Endothelial cell of umbilical vein (primary cell): ENCODE data around the gene IRAK1BP1. TPM values are rescaled to one million over a fixed set of nuclear protein-coding genes. Genes with fewer than 3 reads are reported as not detected.
"Not testable (repeated sequence)": the region's sequence is repeated elsewhere in the genome, so short reads cannot be mapped to it uniquely, and the experiment has no call there.

ENCODE experiments used
- BruUV-seq: library from RNA; stranded (reverse); fragments of 400-500 nt; replicated peaks from 2 replicates; lab custom pipeline; 2021; lab: Mats Ljungman, UMichigan
- CTCF ChIA-PET: fragments of 300-600, 350-600 bp; sonication (Branson Sonifier 250); formaldehyde crosslinking; loops from one replicate; lab custom pipeline; 2021; ENCODE audit warnings: antibody characterized with exemption, inconsistent platforms; lab: Charles Lee
- POLR2A ChIA-PET: fragments of 300-600, 350-600 bp; sonication (Branson Sonifier 250); formaldehyde crosslinking; loops from one replicate; lab custom pipeline; 2021; ENCODE audit warnings: antibody characterized with exemption, inconsistent platforms; lab: Charles Lee
- DNase-seq: peaks from one replicate; pipeline ENCODE4 v3.0.0-alpha.2; 2011; ENCODE audit warnings: low read depth, low spot score
- FAIRE-seq: peaks from 2 replicates; lab custom pipeline; 2011; peaks lifted over from hg19 to GRCh38; lab: Jason Lieb, UNC
- H2AFZ ChIP-seq: 2 replicates; pipeline ENCODE4 v1.6.0; 2012; ENCODE audit warnings: low read depth, low read length, control low read depth, inconsistent platforms
- H3K27ac ChIP-seq: 2 replicates; pipeline ENCODE4 v1.5.1; 2011; ENCODE audit warnings: low read depth, mild to moderate bottlenecking, control low read depth, low read length, moderate library complexity; ENCODE audit not compliant: insufficient read depth
- H3K27me3 ChIP-seq, 2 experiments: 2 replicates each; pipeline versions ENCODE4 v1.6.0 to v1.6.1; 2011; ENCODE audit warnings: low read length in 2 of 2, mixed read lengths in 1 of 2; ENCODE audit not compliant: control insufficient read depth in 2 of 2, insufficient read depth in 2 of 2
- H3K36me3 ChIP-seq, 2 experiments: 2 replicates in 1 of 2; 3 replicates in 1 of 2; pipeline ENCODE4 v1.5.1; 2011; ENCODE audit warnings: low read length in 2 of 2, mild to moderate bottlenecking in 1 of 2, moderate library complexity in 1 of 2; ENCODE audit not compliant: control insufficient read depth in 2 of 2, insufficient read depth in 2 of 2; ENCODE audit errors: extremely low read depth in 1 of 2
- H3K4me1 ChIP-seq: 3 replicates; pipeline ENCODE4 v1.5.1; 2011; ENCODE audit warnings: mild to moderate bottlenecking, low read length; ENCODE audit not compliant: control insufficient read depth, insufficient read depth; ENCODE audit errors: extremely low read depth
- H3K4me2 ChIP-seq: 2 replicates; pipeline ENCODE4 v1.6.1; 2011; ENCODE audit warnings: low read length, control low read depth, mixed read lengths; ENCODE audit not compliant: insufficient read depth
- H3K4me3 ChIP-seq, 3 experiments: fragments of 200-600 bp in 1 of 3; sonication (generic), shearing (Covaris generic) in 1 of 3; replicated peaks in 1 of 3; 2 replicates each; pipeline ENCODE4 v1.5.1; 2011 to 2016; ENCODE audit warnings: control low read depth in 3 of 3, low read length in 3 of 3, mild to moderate bottlenecking in 2 of 3, inconsistent platforms in 1 of 3, low read depth in 1 of 3, moderate library complexity in 1 of 3; ENCODE audit not compliant: insufficient read depth in 1 of 3
- H3K79me2 ChIP-seq: 2 replicates; pipeline ENCODE4 v1.6.0; 2012; ENCODE audit warnings: low read length, inconsistent platforms; ENCODE audit not compliant: control insufficient read depth, insufficient read depth
- H3K9ac ChIP-seq: replicated peaks from 2 replicates; pipeline ENCODE3; 2011; ENCODE audit warnings: low read length, control low read depth; ENCODE audit not compliant: insufficient read depth; ENCODE audit errors: extremely low read depth
- H3K9me1 ChIP-seq: replicated peaks from 3 replicates; pipeline ENCODE4 v1.6.0; 2011; ENCODE audit warnings: mild to moderate bottlenecking, low read length; ENCODE audit not compliant: control insufficient read depth, insufficient read depth; ENCODE audit errors: extremely low read depth
- H3K9me3 ChIP-seq: replicated peaks from 2 replicates; pipeline ENCODE4 v1.5.1; 2012; ENCODE audit warnings: low read length, inconsistent platforms; ENCODE audit not compliant: control insufficient read depth, insufficient read depth
- H4K20me1 ChIP-seq: replicated peaks from 2 replicates; pipeline ENCODE3; 2011; ENCODE audit warnings: mild to moderate bottlenecking, low read length; ENCODE audit not compliant: control insufficient read depth, insufficient read depth; ENCODE audit errors: extremely low read depth
- EZH2 ChIP-seq: IDR thresholded peaks from 2 replicates; pipeline ENCODE4 v1.6.1; 2012; ENCODE audit warnings: borderline replicate concordance, low read depth, mild to moderate bottlenecking, moderate library complexity, low read length, inconsistent platforms; ENCODE audit not compliant: severe bottlenecking
- FOS ChIP-seq: IDR thresholded peaks from 2 replicates; pipeline ENCODE4 v1.6.1; 2011; ENCODE audit warnings: mild to moderate bottlenecking, low read length, moderate library complexity, borderline replicate concordance; ENCODE audit not compliant: insufficient read depth
- GATA2 ChIP-seq: IDR thresholded peaks from 2 replicates; pipeline ENCODE4 v1.7.0; 2011; ENCODE audit warnings: low read depth, mild to moderate bottlenecking, moderate library complexity, mixed read lengths, low read length; ENCODE audit not compliant: insufficient read length, insufficient read depth
- JUN ChIP-seq: IDR thresholded peaks from 2 replicates; pipeline ENCODE4 v1.6.1; 2011; ENCODE audit warnings: borderline replicate concordance, low read depth; ENCODE audit not compliant: insufficient read length, insufficient read depth
- MYC ChIP-seq: IDR thresholded peaks from one replicate; pipeline ENCODE4 v1.6.1; 2011; ENCODE audit warnings: mild to moderate bottlenecking, low read depth, low read length
- POLR2A ChIP-seq: IDR thresholded peaks from 2 replicates; pipeline ENCODE4 v1.6.1; 2012; ENCODE audit warnings: low read depth, mild to moderate bottlenecking, control low read depth, low read length
- POLR2AphosphoS5 ChIP-seq: IDR thresholded peaks from 2 replicates; pipeline ENCODE4 v1.6.1; 2012; ENCODE audit warnings: low read depth, mild to moderate bottlenecking, control low read depth, low read length, moderate library complexity; ENCODE audit not compliant: insufficient read depth
- dilution Hi-C: fragments of 300-500 bp; cut with MboI; formaldehyde crosslinking; loops from one replicate; pipeline ENCODE4 v1.15.0; 2019; ENCODE audit warnings: low sequenced_read_pairs; ENCODE audit not compliant: extremely low pct_ligation_motif_present
- intact Hi-C: fragments of 100-400 bp; cut with micrococcal nuclease; formaldehyde crosslinking; loops from one replicate; pipeline ENCODE4 v1.10.0; 2022
- polyA plus RNA-seq, 4 experiments: library from polyadenylated mRNA; depleted of rRNA in 3 of 4; stranded (reverse) in 3 of 4; unstranded in 1 of 4; fragments of >200 nt; gene quantifications; 2 replicates each; pipeline versions ENCODE4 v1.2.1 to v1.2.3, GENCODE V29; 2011 to 2012; ENCODE audit warnings: missing spikeins in 1 of 4
- total RNA-seq: library from RNA; stranded (reverse); gene quantifications from 2 replicates; pipeline ENCODE4 v1.2.3, GENCODE V29; 2021
- TF ChIP-seq, protein P1 (sequence below), 2 donors: IDR thresholded peaks; 1 replicate in 1 of 2; 2 replicates in 1 of 2; pipeline ENCODE4 v1.5.1; 2011; ENCODE audit warnings: low read length in 2 of 2, mild to moderate bottlenecking in 2 of 2, moderate library complexity in 2 of 2, control low read depth in 1 of 2, inconsistent platforms in 1 of 2, low read depth in 1 of 2; ENCODE audit not compliant: insufficient read depth in 1 of 2; ENCODE audit errors: extremely low read depth in 1 of 2
- TF ChIP-seq, protein P2 (sequence below): IDR thresholded peaks from 2 replicates; pipeline ENCODE4 v1.6.1; 2011; ENCODE audit not compliant: insufficient read depth, insufficient read length

Gene IRAK1BP1
- total and polyA plus RNA-seq, 2 donors (not counting 3 experiments of a cell fraction or from before 2014, with no cell fraction given): 1.8 to 3.0 TPM

DNA sequence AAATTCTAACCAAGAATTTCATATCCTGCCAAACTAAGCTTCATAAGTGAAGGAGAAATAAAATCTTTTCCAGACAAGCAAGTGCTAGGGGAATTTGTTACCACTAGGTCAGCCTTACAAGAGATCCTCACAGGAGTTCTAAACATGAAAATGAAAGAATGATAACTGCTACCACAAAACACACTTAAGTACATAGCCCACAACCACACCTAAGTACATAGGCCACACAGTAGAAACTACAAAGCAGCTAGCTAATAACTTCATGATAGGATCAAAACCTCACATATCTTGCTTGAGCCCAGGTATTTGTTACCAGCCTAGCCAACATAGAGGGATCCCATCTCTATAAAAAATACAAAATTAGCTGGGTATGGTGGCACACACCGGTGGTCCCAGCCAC is 50.4 kb downstream of the IRAK1BP1 start:
- CTCF ChIA-PET: no interaction called here
- Histone ChIP-seq H3K79me2 (no peaks in the 10 kb centered on the region), H3K27me3 (no peaks in the 10 kb centered on the region), H3K9me1 (no peaks in the 10 kb centered on the region), H3K4me1 (no peaks in the 10 kb centered on the region), H3K4me2 (no peak overlapping the region), H2AFZ (no peak overlapping the region), H3K9me3 (no peaks in the 10 kb centered on the region), H3K36me3 (no peaks in the 10 kb centered on the region), H3K27ac (no peak overlapping the region), H4K20me1 (no peaks in the 10 kb centered on the region), H3K9ac (no peak overlapping the region), H3K4me3 (no peak overlapping the region)
- POLR2A ChIA-PET: no interaction called here
- FAIRE-seq (no peak), DNase-seq (no peak)
- BruUV-seq: no TSS peak
- intact Hi-C loops (no loop called here), dilution Hi-C loops (no loop called here)
- TF ChIP-seq MYC (no peak), EZH2 (no peak), POLR2AphosphoS5 (no peak), GATA2 (no peak), POLR2A (no peak), JUN (no peak), FOS (no peak)
- TF ChIP-seq, protein P1, sequence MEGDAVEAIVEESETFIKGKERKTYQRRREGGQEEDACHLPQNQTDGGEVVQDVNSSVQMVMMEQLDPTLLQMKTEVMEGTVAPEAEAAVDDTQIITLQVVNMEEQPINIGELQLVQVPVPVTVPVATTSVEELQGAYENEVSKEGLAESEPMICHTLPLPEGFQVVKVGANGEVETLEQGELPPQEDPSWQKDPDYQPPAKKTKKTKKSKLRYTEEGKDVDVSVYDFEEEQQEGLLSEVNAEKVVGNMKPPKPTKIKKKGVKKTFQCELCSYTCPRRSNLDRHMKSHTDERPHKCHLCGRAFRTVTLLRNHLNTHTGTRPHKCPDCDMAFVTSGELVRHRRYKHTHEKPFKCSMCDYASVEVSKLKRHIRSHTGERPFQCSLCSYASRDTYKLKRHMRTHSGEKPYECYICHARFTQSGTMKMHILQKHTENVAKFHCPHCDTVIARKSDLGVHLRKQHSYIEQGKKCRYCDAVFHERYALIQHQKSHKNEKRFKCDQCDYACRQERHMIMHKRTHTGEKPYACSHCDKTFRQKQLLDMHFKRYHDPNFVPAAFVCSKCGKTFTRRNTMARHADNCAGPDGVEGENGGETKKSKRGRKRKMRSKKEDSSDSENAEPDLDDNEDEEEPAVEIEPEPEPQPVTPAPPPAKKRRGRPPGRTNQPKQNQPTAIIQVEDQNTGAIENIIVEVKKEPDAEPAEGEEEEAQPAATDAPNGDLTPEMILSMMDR (IDR thresholded peaks at IDR 0.05; ENCODE audit: extremely low read depth in 1 of 2, insufficient read depth in 1 of 2, low read depth in 1 of 2, low read length in 2 of 2): no peak
- TF ChIP-seq, protein P2, sequence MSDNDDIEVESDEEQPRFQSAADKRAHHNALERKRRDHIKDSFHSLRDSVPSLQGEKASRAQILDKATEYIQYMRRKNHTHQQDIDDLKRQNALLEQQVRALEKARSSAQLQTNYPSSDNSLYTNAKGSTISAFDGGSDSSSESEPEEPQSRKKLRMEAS: no peak

DNA sequence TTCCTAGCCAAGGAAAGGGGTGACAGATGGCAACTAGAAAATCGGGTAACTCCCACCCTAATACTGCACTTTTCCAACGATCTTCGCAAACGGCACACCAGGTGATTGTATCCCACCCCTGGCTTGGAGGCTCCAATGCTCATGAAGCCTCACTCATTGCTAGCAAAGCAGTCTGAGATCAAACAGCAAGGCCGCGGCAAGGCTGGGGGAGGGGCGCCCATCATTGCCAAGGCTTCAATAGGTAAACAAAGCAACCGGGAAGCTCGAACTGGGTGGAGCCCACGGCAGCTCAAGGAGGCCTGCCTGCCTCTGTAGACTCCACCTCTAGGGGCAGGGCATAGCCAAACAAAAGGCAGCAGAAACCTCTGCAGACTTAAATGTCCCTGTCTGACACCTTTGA is 53.8 kb downstream of the IRAK1BP1 start:
- dilution Hi-C loops, CTCF ChIA-PET: not testable (repeated sequence)

More for the DNA sequence above, 53.8 kb downstream of the IRAK1BP1 start:
- H3K4me1 ChIP-seq, POLR2A ChIA-PET, H3K36me3 ChIP-seq, H3K4me3 ChIP-seq, BruUV-seq, H3K9me1 ChIP-seq, intact Hi-C loops, DNase-seq, H3K27me3 ChIP-seq, FAIRE-seq, H4K20me1 ChIP-seq, H3K79me2 ChIP-seq, H3K9me3 ChIP-seq, H3K4me2 ChIP-seq, H3K27ac ChIP-seq, H2AFZ ChIP-seq, H3K9ac ChIP-seq: not testable (repeated sequence)
